Colonic mucosa (tissue), 4 donors: ENCODE data around the gene NEU3. TPM values are rescaled to one million over a fixed set of nuclear protein-coding genes. Genes with fewer than 3 reads are reported as not detected.
"Not testable (repeated sequence)": the region's sequence is repeated elsewhere in the genome, so short reads cannot be mapped to it uniquely, and the experiment has no call there.

ENCODE experiments used
- DNase-seq: peaks from one replicate; pipeline ENCODE4 v3.0.0-alpha.2; 2020
- H3K27ac ChIP-seq: fragments of 200-600 bp; one replicate; pipeline ENCODE4 v1.8.0; 2021
- H3K27me3 ChIP-seq: fragments of 200-600 bp; one replicate; pipeline ENCODE4 v1.8.0; 2021
- H3K36me3 ChIP-seq: fragments of 200-600 bp; one replicate; pipeline ENCODE4 v1.8.0; 2021
- H3K4me1 ChIP-seq: fragments of 200-600 bp; one replicate; pipeline ENCODE4 v1.8.0; 2021; ENCODE audit warnings: mild to moderate bottlenecking
- H3K4me3 ChIP-seq: fragments of 200-600 bp; one replicate; pipeline ENCODE4 v1.8.0; 2021
- H3K9ac ChIP-seq, 2 donors: one replicate each; pipeline ENCODE4 v1.7.0; 2013; ENCODE audit warnings: control low read depth in 2 of 2, low read depth in 2 of 2, low read length in 2 of 2
- H3K9me3 ChIP-seq: fragments of 200-600 bp; one replicate; pipeline ENCODE4 v1.8.0; 2021
- intact Hi-C: fragments of 100-400 bp; cut with DNase I; formaldehyde crosslinking; loops from one replicate; pipeline ENCODE4 v1.14.1; 2022
- total RNA-seq, 2 donors: library from RNA; stranded (reverse); fragmentation: NEBNext Ultra II Directional in 1 of 2; extraction: Animal tissue kit (Norgen Biotek cat#: 25700) in 1 of 2; gene quantifications; one replicate each; pipeline ENCODE4 v1.2.1, GENCODE V29; 2021
- TF ChIP-seq, protein P1 (sequence below): fragments of 200-600 bp; IDR thresholded peaks from one replicate; pipeline ENCODE4 v1.8.0; 2022; ENCODE audit warnings: antibody characterized with exemption, mild to moderate bottlenecking
- donor health status: healthy.
- donor health status: DM: no; HTN: no; CAD: no.
- donor health status: DM: no; HTN: no; CAD: no.

The NEU3 gene
- total RNA-seq, 2 donors from 2014 or later = 3.3 to 8.1 TPM

DNA sequence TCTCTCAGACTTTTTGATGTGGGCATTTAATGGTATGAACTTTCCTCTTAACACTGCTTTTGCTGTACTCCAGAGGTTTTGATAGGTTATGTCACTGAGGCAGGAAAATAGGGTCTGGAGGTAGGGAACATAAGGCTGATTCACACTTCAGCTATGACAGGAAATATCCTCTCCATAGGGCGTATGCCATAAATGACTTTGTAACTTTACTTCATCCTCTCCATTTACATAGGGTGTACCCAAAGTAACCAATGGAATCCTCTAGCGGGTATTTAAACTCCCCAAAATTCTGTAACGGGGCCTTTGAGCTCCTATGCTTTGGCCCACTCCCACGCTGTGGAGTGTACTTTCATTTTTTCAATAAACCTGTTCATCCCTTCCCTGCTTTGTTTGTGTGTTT is 58.5 kb downstream of the NEU3 start:
- Histone ChIP-seq H3K36me3 (no peaks in the 10 kb centered on the region), H3K4me3 (no peak overlapping the region), H3K9ac (no peak overlapping the region), H3K4me1 (no peaks in the 10 kb centered on the region), H3K27me3 (no peaks in the 10 kb centered on the region), H3K27ac (no peak overlapping the region), H3K9me3 (no peaks in the 10 kb centered on the region)
- DNase-seq = no peak
- intact Hi-C loops = no loop called here
- TF ChIP-seq, protein P1, sequence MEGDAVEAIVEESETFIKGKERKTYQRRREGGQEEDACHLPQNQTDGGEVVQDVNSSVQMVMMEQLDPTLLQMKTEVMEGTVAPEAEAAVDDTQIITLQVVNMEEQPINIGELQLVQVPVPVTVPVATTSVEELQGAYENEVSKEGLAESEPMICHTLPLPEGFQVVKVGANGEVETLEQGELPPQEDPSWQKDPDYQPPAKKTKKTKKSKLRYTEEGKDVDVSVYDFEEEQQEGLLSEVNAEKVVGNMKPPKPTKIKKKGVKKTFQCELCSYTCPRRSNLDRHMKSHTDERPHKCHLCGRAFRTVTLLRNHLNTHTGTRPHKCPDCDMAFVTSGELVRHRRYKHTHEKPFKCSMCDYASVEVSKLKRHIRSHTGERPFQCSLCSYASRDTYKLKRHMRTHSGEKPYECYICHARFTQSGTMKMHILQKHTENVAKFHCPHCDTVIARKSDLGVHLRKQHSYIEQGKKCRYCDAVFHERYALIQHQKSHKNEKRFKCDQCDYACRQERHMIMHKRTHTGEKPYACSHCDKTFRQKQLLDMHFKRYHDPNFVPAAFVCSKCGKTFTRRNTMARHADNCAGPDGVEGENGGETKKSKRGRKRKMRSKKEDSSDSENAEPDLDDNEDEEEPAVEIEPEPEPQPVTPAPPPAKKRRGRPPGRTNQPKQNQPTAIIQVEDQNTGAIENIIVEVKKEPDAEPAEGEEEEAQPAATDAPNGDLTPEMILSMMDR = no peak

- H3K27ac ChIP-seq, H3K4me1 ChIP-seq, H3K9me3 ChIP-seq, H3K4me3 ChIP-seq, H3K9ac ChIP-seq, H3K27me3 ChIP-seq, intact Hi-C loops, H3K36me3 ChIP-seq: not testable (repeated sequence)
- peak; percentile 36 for DNase-seq
Measured at GRCh38 chr11:75049501-75050266, 61.0 kb downstream of the NEU3 start.

GRCh38 chr11:75050516-75050915 is 61.8 kb downstream of the NEU3 start:
- TF ChIP-seq, protein P1 = no peak
- intact Hi-C loops = no loop called here
- H3K4me3 ChIP-seq = no peak overlapping the region
- H3K4me1 ChIP-seq = no peaks in the 10 kb centered on the region
- H3K9me3 ChIP-seq = no peaks in the 10 kb centered on the region
- no peaks in the 10 kb centered on the region for H3K27me3 ChIP-seq
- H3K9ac ChIP-seq = no peak overlapping the region
- no peak for DNase-seq
- no peaks in the 10 kb centered on the region for H3K36me3 ChIP-seq
- H3K27ac ChIP-seq = no peak overlapping the region

- H3K27ac ChIP-seq = no peak overlapping the region
- H3K4me3 ChIP-seq = no peak overlapping the region
- no peaks in the 10 kb centered on the region for H3K4me1 ChIP-seq
- intact Hi-C loops = no loop called here
- no peaks in the 10 kb centered on the region for H3K36me3 ChIP-seq
- no peak overlapping the region for H3K9ac ChIP-seq
- H3K27me3 ChIP-seq = no peaks in the 10 kb centered on the region
- no peaks in the 10 kb centered on the region for H3K9me3 ChIP-seq
- TF ChIP-seq, protein P1 = no peak
- no peak for DNase-seq
Measured at GRCh38 chr11:75051043-75051442, 62.3 kb downstream of the NEU3 start.

- TF ChIP-seq, protein P1 = no peak
- Histone ChIP-seq H3K36me3 (no peaks in the 10 kb centered on the region), H3K4me3 (no peak overlapping the region), H3K9ac (no peak overlapping the region), H3K9me3 (no peaks in the 10 kb centered on the region), H3K27ac (no peak overlapping the region), H3K27me3 (no peaks in the 10 kb centered on the region), H3K4me1 (no peaks in the 10 kb centered on the region)
- intact Hi-C loops = no loop called here
- DNase-seq = no peak
Measured at GRCh38 chr11:75052457-75052856, 63.7 kb downstream of the NEU3 start.

- Histone ChIP-seq H3K4me1 (no peaks in the 10 kb centered on the region), H3K27ac (no peak overlapping the region), H3K4me3 (no peak overlapping the region), H3K27me3 (no peaks in the 10 kb centered on the region), H3K9ac (no peak overlapping the region), H3K9me3 (no peaks in the 10 kb centered on the region), H3K36me3 (no peaks in the 10 kb centered on the region)
- TF ChIP-seq, protein P1 = no peak
- intact Hi-C loops = no loop called here
- no peak for DNase-seq
Measured at GRCh38 chr11:75055511-75055910, 66.8 kb downstream of the NEU3 start.
